ENCODE results near the gene PGK1.
A peak's percentile ranks its signal among the peaks of the same experiment; 100 is the strongest.
"Not testable (repeated sequence)": the region's sequence is repeated elsewhere in the genome, so short reads cannot be mapped to it uniquely, and the experiment has no call there.

Gene PGK1

DNA sequence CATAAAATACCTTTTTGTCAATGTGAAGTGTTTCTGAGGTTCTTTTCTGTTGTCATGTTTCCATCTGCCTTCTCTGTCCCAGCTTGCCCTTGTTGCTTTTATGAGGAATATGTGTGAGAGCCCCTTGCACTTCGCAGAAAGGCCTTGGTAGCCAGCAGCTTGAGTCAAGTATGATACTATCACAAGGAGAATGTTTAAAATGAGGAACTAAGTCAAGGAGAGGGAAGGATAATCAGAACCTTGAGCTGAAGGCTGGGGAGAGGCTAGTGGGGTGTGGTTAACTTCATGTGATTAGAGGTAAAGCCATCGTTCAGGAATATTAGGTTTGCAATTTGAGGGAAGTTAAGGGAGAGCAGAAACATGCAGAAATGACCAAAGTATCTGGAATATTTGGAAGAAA lies 12.7 kb downstream of the PGK1 start:
- DNase-seq: no peak

GRCh38 chrX:78118628-78119027 lies 14.6 kb downstream of the PGK1 start:
- no peak for DNase-seq

- no peak for DNase-seq
Measured at GRCh38 chrX:78119521-78120227, 15.6 kb downstream of the PGK1 start.

DNA sequence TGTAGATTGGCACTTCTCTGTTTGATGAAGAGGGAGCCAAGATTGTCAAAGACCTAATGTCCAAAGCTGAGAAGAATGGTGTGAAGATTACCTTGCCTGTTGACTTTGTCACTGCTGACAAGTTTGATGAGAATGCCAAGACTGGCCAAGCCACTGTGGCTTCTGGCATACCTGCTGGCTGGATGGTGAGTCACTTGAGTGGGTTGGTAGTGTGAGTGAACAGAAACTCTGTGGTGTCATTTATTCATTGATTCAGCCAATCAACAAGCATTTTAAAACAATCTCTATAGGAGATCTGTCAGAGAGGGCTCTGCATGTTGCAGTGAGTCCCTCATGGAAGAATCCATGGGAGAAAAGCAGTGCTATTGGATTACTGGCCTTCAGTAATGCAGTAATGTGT lies 19.1 kb downstream of the PGK1 start:
- DNase-seq: no peak

- no peak for DNase-seq
Measured at GRCh38 chrX:78124307-78124706, 20.3 kb downstream of the PGK1 start.

DNA sequence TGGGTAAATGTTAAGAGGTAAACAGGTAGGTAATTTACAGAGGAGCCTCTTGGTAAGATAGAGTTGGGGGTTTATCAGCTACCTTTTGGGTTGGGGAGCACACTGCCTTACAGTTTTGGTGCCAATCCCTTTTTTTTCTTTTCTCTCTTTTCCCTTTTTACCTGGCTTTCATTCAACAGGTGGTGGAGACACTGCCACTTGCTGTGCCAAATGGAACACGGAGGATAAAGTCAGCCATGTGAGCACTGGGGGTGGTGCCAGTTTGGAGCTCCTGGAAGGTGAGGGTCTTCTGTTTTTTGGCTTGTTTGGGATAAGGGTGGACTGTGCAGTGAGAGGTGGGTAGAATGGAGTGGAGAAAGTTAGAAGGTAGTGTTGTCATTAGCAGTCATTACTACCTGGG lies 21.1 kb downstream of the PGK1 start:
- DNase-seq: no peak

DNA sequence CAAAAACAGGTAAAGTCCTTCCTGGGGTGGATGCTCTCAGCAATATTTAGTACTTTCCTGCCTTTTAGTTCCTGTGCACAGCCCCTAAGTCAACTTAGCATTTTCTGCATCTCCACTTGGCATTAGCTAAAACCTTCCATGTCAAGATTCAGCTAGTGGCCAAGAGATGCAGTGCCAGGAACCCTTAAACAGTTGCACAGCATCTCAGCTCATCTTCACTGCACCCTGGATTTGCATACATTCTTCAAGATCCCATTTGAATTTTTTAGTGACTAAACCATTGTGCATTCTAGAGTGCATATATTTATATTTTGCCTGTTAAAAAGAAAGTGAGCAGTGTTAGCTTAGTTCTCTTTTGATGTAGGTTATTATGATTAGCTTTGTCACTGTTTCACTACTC lies 21.7 kb downstream of the PGK1 start:
- not testable (repeated sequence) for DNase-seq

- no peak for DNase-seq
Measured at GRCh38 chrX:78129714-78130113, 25.7 kb downstream of the PGK1 start.

GRCh38 chrX:78130396-78130795 lies 26.3 kb downstream of the PGK1 start:
- DNase-seq: no peak

DNA sequence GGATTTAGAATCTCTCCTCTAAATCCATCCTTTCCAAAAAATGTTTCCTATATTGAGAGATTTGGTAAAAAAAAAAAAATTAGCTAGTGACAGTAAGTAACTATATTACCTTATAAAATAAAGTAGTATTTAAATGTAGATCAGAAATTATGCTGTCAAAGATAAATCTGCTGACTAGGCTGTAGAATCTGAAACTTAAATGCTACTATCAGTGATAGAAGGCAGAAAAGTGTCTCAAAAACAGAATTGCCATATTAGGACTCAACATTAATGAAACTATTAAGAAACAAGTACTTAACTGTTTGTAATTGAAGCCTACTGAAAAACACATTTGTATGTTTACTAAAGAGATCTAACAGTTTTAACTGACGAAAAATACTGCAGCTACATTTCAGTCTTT lies 27.1 kb downstream of the PGK1 start:
- DNase-seq: no peak

GRCh38 chrX:78133238-78133960 lies 29.4 kb downstream of the PGK1 start:
- DNase-seq: no peak

DNA sequence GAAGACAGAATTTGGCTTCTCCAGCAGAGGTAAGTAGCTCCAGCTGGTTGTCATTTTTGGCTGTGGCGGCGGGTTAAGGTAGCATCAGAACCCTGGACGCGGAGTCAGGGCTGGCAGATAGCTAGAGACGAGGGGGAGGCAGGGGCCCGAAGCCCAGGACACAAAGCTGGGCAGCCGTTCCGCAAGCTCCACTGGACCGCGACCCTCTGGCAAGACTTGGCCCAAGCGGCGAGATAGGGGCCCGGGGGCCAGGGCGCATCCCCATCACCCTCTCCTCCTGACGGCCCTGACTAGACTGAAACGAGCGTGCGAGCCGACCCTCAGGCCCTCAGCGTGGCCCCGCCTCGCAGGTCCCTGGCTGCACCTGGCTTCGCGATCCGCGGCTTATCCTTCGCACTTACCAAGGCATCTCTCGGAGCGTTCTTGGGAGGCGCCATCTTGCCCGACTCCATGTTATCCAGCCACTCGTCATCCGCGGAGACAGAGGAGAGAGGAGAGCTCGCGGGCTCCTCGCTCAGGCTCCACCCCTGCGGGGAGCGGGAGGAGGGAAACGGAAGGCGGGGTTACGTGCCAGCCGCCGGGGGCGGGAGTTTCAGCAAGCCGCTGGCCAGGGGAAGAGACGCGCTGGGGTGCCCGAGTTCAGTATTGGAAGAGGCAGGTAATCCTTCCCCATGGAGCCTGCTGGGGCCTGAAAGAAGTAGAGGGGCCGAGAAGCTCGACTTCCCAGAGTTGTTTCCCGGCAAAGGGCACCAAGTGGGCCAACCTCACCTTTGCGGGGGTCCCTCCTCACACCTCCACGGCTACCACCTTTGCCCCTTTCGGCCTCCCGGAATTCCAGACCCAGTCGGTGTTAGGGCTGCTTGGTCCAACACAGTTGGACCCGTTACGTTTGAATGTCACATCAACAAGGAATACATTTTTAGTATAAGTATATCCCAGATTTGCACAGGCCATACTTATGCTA lies 35.4 kb downstream of the PGK1 start, which contains the start of gene TAF9B:
Gene TAF9B, minus strand, starts transcription at position 491 of the 964 bp plus-strand sequence. Its CDS starts 39 bp downstream, at position 452.
- peak; percentile 44 for DNase-seq

- DNase-seq: no peak
Measured at GRCh38 chrX:78140206-78140605, 36.2 kb downstream of the PGK1 start.

GRCh38 chrX:78147002-78147540 lies 43.0 kb downstream of the PGK1 start:
- not testable (repeated sequence) for DNase-seq

DNA sequence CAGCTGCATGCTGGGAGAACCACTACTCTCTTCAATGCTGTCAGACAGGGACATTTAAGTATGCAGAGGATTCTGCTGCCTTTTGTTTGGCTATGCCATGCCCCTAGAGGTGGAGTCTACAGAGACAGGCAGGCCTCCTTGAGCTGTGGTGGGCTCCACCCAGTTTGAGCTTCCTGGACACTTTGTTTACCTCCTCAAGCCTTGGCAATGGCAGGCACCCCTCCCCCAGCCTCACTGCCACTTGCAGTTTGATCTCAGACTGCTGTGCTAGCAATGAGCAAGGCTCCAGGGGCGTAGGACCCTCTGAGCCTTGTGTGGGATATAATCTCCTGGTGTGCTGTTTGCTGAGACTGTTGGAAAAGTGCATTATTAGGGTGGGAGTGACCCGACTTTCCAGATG lies 53.3 kb downstream of the PGK1 start:
- DNase-seq: not testable (repeated sequence)

DNA sequence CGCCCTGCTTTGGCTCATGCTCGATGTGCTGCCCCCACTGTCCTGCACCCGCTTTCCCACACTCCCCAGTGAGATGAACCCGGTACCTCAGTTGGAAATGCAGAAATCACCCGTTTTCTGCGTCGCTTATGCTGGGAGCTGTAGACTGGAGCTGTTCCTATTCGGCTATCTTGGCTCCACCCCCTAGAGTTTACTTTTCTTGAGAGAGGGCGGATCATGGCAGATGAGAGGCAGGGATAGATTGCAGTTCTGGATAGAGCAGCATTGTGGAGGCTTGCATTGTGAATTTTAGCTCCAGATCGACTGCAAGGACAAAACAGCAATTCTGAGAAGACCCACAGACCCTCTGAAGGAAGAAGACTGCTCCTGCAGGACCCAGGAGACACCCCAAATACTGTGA lies 53.8 kb downstream of the PGK1 start:
- not testable (repeated sequence) for DNase-seq

DNA sequence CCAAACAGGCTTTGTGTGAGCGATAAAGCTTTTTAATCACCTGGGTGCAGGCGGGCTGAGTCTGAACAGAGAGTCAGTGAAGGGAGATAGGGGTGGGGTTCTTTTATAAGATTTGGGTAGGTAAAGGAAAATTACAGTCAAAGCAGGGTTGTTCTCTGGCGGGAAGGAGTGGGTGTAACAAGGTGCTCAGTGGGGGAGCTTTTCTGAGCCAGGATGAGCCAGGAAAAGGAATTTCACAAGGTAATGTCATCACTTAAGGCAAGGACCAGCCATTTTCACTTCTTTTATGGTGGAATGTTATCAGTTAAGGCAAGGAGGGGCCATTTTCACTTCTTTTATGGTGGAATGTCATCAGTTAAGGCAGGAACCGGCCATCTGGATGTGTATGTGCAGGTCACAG lies 56.7 kb downstream of the PGK1 start:
- DNase-seq: not testable (repeated sequence)

DNA sequence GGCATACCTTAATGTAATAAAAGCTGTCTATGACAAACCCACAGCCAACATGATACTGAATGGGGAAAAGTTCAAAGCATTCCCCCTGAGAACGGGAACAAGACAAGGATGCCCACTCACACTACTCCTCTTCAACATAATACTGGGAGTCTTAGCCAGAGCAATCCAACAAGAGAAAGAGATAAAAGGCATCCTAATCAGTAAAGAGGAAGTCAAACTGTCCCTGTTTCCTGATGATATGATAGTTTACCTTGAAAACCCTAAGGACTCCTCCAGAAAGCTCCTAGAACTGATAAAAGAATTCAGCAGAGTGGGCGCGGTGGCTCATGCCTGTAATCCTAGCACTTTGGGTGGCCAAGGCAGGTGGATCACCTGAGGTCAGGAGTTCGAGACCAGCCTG lies 59.1 kb downstream of the PGK1 start:
- DNase-seq: not testable (repeated sequence)

DNA sequence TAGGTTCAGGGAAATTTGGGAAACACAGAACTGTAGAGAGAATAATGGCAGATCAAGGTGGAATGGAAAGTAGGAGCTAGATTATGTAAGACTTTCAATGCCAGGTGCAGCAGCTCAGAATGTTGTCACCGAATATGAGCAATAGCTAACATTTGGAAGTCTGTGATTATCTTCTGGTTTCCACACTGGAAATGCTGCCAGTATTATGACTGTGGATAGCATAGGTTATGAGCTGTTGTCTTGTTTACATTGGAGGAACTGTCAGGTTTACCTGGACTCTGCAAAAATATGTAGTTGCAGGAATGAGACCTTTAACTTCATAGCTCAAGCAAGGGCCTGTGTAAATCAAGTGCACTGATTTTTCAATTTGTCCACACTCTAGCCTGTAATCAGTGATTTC lies 61.4 kb downstream of the PGK1 start:
- no peak for DNase-seq

DNA sequence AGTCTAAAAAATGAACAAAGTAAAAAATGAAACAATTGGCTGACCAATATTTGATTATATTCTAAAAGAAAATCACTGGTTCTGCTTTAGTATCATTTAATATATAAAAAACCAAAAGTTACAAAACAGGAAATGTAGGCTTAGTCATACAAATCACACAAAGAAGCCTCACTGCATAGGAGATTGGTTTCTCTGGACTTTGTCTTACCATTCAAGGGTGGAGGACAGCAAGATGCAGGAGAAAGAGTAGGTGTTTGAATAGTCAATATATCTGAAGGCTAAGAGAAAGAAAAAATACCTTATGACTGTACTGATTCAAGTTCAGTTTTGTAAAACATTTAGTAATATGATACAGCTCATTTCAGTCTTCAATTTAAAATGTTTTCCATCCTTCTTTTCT lies 64.0 kb downstream of the PGK1 start:
- no peak for DNase-seq
